GM11168 (cell line): ENCODE data around the gene STUB1.

Experiments
- in situ Hi-C: fragments of 300-500 bp; cut with MboI; formaldehyde crosslinking; loops from one replicate; pipeline ENCODE4 v1.12.0; 2022; ENCODE audit warnings: low sequenced_read_pairs; ENCODE audit not compliant: unreplicated experiment

Gene STUB1

DNA sequence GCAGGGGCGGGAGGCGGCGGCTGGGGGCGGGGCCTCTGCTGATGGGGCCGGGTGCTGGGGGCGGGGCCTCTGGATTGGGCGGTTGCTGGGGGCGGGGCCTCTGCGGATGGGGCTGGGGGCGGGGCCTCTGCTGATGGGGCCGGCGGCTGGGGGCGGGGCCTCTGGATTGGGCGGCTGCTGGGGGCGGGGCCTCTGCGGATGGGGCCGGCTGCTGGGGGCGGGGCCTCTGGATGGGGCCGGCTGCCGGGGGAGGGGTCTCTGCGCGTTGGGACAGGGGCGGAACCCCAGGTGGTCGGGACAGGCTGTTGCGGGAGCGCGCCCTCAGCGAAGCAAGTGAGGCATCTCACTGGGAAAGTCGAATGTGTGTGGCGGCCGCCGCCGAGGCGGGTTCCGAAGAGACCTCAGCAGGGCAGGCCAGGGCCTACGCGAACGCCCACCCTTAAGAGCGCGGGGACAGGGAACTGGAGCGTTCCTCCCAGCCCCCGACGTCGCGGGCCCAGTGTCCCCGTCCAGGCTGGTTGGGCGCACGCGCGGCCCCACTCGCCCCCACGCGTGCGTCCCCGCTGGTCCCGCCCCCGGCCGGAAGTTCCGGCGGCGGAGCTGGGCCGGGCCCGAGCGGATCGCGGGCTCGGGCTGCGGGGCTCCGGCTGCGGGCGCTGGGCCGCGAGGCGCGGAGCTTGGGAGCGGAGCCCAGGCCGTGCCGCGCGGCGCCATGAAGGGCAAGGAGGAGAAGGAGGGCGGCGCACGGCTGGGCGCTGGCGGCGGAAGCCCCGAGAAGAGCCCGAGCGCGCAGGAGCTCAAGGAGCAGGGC, at the start of gene STUB1:
TSS of gene STUB1 (plus strand) at position 597 of the 811 bp plus-strand sequence. CDS start at position 713, 116 bp downstream.
- in situ Hi-C loops: no loop called here

DNA sequence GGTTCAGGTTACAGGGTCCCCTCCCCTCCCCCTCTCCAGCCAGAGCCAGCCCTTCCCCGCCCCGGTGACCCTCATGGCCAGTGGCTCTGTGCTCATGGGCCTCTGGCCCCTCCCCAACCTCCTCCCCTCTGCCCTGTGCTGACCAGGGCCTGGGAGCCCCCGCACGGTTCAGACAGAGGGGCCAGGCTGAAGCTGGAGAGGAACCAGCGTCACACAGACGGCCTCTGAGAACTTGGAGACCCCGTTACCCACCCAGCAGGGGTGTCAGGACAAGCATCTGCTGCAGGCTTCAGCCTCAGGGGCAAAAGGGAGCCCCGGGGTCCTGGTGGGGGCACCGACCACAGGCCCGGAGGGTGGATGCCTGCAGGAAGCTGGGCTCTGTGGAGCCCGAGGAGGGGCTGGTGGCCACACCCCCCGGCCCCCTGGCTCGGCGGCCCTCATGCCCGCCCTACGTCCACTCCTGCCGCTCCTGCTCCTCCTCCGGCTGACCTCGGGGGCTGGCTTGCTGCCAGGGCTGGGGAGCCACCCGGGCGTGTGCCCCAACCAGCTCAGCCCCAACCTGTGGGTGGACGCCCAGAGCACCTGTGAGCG, 49.3 kb upstream of the STUB1 start, which contains the start of gene WFIKKN1:
TSS of gene WFIKKN1 (plus strand) at position 171 of the 591 bp plus-strand sequence. CDS start at position 440, 269 bp downstream.
- in situ Hi-C loops: no loop called here

DNA sequence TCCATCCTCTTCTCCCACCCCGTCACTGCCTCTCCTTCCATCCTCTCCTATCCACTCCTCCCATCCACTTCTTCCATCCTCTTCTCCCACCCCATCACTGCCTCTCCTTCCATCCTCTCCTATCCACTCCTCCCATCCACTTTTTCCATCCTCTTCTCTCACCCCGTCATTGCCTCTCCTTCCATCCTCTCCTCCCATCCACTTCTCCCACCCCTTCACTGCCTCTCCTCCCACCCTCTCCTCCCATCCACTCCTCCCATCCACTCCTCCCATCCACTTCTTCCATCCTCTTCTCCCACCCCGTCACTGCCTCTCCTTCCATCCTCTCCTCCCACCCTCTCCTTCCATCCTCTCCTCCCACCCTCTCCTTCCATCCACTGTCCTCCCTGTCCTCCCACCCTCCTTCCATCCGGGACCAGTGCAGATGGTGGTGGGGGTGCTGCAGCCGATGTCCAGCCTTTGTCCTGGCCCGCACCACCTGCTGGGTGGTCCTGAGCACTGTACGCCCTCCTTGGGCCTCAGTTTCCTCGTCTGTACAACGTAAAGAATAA, 48.3 kb upstream of the STUB1 start:
- in situ Hi-C loops: no loop called here

DNA sequence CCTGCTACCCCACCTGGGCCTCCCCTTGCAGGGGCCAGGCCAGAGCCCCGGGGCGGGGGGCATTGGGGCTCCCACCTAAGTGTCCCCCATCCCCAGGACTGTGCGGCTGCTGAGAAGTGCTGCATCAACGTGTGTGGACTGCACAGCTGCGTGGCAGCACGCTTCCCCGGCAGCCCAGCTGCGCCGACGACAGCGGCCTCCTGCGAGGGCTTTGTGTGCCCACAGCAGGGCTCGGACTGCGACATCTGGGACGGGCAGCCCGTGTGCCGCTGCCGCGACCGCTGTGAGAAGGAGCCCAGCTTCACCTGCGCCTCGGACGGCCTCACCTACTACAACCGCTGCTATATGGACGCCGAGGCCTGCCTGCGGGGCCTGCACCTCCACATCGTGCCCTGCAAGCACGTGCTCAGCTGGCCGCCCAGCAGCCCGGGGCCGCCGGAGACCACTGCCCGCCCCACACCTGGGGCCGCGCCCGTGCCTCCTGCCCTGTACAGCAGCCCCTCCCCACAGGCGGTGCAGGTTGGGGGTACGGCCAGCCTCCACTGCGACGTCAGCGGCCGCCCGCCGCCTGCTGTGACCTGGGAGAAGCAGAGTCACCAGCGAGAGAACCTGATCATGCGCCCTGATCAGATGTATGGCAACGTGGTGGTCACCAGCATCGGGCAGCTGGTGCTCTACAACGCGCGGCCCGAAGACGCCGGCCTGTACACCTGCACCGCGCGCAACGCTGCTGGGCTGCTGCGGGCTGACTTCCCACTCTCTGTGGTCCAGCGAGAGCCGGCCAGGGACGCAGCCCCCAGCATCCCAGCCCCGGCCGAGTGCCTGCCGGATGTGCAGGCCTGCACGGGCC, 47.5 kb upstream of the STUB1 start:
- in situ Hi-C loops: no loop called here

DNA sequence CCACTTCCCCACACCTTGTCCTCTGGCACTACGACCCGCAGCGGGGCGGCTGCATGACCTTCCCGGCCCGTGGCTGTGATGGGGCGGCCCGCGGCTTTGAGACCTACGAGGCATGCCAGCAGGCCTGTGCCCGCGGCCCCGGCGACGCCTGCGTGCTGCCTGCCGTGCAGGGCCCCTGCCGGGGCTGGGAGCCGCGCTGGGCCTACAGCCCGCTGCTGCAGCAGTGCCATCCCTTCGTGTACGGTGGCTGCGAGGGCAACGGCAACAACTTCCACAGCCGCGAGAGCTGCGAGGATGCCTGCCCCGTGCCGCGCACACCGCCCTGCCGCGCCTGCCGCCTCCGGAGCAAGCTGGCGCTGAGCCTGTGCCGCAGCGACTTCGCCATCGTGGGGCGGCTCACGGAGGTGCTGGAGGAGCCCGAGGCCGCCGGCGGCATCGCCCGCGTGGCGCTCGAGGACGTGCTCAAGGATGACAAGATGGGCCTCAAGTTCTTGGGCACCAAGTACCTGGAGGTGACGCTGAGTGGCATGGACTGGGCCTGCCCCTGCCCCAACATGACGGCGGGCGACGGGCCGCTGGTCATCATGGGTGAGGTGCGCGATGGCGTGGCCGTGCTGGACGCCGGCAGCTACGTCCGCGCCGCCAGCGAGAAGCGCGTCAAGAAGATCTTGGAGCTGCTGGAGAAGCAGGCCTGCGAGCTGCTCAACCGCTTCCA, 46.7 kb upstream of the STUB1 start:
- in situ Hi-C loops: no loop called here

DNA sequence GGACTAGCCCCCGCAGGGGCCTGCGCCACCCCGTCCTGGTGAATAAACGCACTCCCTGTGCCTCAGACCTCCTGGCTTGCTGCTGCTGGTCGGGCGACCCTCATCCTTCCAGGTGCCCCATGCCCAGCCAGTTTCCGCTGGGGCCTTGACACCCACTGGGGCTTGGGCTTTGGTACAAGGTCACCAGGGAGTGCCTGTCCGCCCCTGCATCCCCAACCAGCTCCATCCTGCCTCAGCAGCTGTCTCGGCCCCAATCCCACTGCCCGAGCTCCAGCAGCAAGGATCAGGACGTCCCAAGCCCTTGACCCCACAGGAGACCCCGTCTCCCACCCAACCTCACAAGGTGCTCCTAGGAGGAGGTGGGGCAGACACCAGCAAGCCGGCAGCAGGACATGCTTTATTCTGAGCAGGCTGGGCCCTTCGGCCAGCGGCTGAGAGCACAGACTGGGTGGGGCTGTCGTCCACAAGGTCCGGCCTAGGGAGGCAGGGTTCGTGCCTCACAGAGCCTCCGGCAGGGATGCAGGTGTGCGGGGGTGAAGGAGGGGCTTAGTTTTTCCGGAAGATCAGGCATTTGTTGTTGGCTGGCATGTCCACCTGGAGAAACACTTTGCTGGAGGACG, 46.0 kb upstream of the STUB1 start:
- in situ Hi-C loops: no loop called here

DNA sequence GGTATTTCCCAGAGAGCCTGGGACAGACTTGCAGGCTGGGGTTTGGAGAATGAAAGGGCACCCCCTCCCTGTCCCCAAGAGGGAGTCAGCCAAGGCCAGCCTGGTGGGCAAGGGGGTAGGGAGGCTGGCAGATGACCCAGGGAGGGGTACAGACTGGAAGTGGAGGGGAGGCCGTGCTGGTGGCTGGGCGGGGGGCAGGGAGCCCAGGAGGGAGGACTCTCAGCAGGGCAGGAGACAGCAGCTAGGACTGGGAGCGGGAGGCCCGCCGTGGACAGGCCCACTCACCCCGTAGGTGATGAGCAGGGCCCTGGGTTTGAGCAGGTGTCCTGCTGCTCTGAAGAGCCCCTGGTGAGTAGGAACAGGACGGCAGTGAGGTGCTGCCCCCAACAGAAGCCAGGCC, 45.2 kb upstream of the STUB1 start:
- in situ Hi-C loops: no loop called here

DNA sequence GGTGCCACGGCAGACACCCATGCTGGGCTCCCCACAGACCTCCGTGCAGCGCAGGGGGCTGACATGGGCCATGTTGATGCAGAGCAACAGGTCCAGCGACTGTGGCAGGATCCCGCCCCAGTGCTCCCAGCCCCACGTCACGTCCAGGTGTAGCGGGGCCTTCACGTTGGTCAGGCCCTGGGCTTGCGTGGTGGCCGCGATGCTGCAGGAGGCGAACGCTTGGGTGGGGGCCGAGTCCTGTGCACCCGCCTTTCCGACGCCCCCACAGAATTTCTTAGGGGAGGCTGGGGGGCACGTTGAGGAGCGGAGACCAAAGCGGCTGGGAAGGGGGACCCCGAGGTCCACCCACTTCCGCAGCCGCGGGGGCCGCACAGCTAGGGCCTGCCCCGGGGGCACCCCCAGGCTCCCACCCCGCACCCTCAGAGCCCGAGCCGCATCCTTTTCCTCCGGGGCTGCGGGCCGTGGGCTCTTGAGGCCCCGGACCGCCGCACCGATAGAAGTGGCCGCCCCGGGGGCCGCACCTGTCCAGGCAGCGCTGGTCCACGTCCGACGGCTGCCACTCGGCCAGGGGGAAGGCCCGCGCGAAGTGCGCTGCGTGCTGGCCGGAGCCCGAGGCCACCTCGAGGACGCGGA, 44.5 kb upstream of the STUB1 start:
- in situ Hi-C loops: no loop called here

DNA sequence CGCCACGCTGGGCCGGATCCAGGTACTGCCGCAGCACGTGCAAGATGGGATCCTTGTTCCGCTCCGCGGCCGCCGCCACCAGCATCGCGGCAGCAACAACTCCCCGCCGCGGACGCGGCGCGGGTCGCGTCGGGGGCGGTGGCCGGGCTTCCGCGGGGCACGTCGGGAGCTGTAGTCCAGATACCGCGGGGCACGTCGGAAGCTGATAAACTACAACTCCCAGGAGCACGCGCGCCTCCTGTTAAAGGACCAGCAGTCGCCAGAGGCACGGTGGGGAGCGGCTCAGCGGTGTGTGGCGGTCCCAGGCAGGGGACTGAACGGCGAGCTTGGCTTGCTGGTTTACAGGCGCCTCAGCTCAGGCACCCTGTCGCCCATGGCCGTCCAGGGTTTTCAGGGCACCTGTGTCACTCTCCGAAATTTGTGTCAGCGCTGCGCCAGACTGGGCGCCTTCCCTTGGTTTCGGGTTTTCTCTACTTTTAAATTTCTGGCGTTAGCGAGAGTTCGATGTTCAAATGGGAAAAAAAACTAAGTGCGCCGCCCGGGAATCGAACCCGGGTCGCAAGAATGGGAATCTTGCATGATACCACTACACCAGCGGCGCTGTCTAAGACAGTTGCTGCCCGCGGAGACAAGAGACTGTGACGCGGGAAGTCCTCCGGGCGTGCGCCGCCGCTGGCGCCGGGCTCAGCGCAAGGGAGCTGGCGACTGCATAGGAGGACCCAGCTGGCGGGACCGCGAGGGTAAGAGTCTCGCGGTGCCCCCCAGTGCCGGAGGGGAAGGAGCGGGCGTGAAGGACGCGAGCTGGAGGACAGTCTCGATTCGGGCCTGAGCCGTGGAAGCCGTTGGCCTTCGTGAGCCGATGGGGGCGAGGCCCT, 43.8 kb upstream of the STUB1 start, which contains the start of gene METTL26:
TSS of gene METTL26 (minus strand) at position 100 of the 875 bp plus-strand sequence. CDS start at position 85, 15 bp downstream.
- in situ Hi-C loops: no loop called here

DNA sequence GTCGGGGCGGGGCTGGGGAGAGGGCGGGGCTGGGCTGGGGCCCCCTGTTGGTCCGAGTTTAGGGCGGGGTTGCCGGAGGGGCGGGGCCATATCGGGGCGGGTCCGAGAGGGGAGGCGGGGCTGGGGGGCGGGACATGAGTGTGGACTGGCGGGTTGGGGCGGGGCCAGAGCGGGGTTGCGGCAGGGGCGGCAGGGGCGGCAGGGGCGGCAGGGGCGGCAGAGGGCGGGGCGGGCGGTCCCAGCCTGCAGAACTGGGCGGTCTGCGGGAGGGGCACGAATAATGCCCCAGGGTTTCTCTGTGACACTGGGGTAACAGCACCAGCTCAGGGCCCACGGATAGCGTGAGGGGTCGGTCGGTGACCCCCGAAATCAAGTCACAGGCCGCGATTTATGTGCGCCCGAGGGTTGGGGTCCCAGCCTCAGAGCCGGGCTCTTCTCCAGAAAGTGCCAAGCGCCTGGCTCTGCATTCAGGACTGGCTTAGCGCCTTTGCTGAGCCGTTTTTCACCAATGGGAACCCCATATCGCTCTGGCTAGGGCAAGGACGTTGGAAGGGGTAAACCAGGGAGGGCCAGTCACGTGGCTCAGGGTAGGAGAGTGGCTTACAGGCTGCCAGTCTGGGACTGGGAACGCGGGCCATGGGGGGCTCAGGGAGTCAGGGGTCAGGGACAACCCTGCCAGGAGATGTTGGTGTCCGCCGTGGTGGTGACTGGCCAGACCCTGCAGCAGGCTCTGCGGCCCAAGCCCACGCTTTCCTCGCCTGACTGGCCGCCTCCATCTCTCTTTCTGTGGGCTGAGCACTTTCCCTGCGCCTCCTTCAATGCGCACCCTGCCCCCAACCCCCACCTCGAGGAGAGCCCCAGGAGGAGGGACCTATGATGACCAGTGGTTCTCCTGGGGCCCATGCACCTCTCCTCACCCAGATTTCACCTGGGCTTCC, 42.9 kb upstream of the STUB1 start:
- in situ Hi-C loops: no loop called here

DNA sequence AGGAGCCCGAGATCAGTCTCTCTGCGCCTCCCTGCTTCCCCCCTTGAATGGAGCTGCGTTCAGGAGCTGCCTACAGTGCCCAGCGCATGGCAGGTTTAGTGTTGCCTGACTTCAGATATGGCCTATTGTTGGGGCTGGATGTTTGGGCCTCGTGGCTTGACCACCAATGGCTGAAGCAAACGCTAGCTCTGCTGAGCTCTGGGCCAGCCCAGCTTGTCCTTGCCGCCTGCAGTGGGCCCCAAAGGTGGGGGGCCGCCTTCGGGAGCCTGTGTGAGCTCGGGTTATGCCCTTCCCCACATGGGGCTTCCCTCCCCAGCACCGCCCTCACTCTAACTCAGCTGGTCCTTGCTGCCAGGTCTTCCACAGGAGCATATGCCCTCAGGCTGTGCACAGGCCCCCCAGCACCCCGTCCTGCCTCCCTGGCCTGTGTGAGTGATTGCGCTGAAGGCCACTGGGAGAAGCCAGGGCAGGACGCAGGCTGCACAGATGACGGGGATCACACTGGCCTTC, 42.1 kb upstream of the STUB1 start:
- in situ Hi-C loops: no loop called here

DNA sequence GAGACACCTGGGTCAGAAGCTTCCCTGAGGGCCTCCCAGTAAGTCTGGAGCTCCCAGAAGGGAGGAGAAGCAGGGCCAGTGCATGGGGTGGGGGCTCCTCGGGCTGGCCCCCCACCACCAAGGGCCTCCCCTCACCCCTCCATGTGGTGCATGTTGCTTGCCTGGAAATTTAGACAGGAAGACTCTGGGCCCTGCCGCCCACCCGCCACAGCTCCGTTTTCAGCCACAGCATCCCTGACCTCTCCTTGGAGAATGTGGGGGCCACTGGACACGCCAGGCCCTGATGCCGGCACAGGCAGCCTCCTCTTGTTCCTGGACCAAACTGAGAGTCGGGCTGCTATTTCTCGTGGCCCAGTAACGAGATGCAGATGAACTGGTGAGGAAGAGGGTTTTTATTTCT, 41.4 kb upstream of the STUB1 start:
- in situ Hi-C loops: no loop called here

DNA sequence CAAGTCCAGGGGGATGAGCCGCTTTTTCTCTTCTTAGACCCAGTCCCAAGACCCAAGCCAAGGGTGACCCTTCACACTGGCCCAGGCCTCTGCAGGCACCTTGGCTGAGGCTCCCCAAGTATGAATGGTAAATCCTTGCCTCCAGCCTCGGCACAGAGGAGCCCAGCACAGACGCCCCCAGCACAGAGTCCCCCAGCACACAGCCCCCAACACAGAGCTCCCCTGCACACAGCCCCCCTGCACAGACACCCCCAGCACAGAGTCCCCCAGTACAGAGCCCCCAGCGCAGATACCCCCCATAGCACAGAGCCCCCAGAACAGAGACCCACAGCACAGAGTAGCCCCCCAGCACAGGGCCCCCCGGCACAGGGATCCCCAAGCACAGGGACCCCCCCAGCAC, 39.6 kb upstream of the STUB1 start:
- in situ Hi-C loops: no loop called here

DNA sequence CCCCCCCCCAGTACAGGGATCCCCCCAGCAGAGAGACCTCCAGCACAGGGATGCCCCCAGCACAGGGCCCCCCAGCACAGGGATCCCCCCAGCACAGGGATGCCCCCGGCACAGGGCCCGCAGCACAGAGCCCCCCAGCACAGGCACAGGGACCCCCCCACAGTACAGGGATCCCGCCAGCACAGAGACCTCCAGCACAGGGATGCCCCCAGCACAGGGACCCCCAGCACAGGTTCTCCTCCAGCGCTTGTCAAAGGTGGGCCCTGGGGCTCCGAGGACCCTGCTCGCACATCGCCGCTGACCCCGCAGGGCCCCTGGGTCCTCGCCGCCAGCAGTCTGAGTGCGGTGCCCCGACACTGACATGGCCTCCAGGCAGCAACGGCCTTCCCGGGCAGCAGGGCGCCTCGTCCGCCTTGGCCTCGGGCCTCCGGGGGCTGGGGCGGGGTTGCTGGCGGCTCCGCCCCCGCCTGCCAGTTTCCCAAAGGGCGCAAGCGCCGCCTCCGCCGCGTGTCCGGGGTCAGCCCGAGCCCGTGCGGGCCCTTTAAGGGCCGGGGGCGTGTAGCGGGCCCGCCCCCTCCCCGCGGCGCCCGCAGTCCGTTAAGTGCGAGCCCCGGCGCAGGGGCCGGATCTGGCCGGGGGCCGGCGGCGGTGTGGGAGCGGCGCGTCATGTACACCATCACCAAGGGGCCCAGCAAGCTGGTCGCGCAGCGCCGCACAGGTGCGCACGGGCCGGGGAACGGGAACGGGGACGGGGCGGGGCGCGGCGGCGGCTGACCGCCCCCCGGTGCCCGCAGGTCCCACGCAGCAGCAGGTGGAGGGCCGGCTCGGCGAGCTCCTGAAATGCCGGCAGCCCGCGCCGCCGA, 38.7 kb upstream of the STUB1 start, which contains the start of gene MCRIP2:
TSS of gene MCRIP2 (plus strand) at position 503 of the 863 bp plus-strand sequence. CDS start at position 667, 164 bp downstream.
- in situ Hi-C loops: no loop called here

DNA sequence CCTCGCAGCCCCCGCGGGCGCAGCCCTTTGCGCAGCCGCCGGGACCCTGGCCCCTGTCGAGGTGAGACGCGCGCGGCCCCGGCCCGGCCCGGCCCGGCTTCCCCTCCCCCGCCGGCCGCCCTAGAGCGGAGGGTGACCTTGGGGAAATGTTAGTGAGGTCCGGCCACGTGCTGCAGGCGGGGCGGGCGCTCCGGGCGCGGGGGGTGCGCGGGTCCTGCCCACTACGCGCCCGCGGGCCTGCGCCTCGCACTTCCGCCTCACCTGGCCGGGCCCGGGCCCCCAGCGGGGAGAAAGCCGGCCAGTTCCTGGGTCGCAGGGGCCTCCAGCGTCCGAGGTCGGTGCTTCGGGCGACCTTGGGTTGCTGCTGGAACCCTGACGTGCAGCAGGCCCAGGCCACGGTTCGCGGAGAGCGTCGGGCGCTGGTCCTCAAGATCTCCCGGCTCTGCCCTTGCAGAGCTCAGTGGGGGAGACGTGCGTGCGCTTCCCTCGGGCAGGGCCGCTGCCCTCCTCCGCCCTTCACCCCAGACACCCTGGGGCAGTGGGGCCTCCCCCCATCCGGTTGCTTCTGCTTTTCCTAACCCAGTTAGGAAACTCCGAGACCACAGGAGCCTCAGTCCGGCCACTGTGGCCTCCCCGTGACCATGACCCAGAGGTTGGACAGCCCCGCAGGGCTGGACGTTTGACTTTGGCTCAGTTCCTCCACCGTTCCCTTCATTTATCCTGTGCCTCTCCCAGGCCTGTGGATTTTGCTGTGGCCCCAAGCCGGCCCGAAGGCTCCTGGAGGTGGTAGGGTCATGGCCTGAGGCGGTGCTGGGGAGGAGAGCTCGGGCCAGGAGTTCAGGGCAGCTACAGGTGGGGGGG, 37.8 kb upstream of the STUB1 start:
- in situ Hi-C loops: no loop called here
